ENCODE results near the gene RSRC2. TPM values are rescaled to one million over a fixed set of nuclear protein-coding genes. Genes with fewer than 3 reads are reported as not detected.

RSRC2 gene
- total RNA-seq, 1 experiment from 2014 or later = 64.9 TPM

DNA sequence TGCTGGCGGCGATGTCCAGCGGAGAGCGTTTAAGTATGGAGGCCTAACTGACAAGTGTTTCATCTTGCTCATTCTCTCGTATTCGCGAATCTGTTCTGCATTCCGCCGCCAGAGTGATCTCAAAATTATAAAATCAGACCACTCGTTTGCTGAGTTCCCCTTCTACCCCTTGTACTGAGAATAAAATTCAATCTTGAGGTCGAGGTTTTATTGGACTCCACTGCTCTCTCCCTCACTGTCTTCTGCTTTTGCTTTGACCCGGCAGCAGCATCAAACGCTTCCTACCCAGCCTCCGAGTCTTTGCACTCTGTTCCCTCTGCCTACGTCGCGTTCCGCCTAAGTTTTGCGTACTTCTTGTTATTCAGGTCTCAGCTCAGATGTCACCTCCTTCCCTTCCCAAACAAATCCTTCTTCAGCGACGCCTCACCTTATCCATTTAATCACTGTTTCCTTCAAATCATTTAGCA is 775 bp upstream of the RSRC2 start:
- Histone ChIP-seq H3K56ac (ENCODE audit: insufficient read length, low read depth, low read length) (peak overlapping the region; percentile 91), H3K23me2 (ENCODE audit: insufficient read length, low read depth, low read length, poor library complexity, severe bottlenecking) (peaks cover 4% of the 10 kb centered on the region), H2AK5ac (ENCODE audit: insufficient read length, low read length) (no peak overlapping the region), H3K27ac (ENCODE audit: insufficient read length, low read depth, low read length) (peak overlapping the region; percentile 93), H3K4ac (ENCODE audit: low read depth, low read length) (no peak overlapping the region; the same call in 1 of the 2 replicates), H3K18ac (ENCODE audit: insufficient read length, low read depth, low read length) (peak overlapping the region; percentile 90), H3K4me2 (ENCODE audit: insufficient read depth, insufficient read length, low read length) (peak overlapping the region; percentile 95), H3K27me3 (ENCODE audit: insufficient read depth, low read length) (no peaks in the 10 kb centered on the region), H3T11ph (ENCODE audit: low read length) (no peak overlapping the region), H2BK15ac (ENCODE audit: low read depth, low read length) (no peak overlapping the region; the same call in 1 of the 2 replicates), H3K9ac (ENCODE audit: extremely low read depth, insufficient read length, low read length) (peak overlapping the region; percentile 100), H2BK120ac (ENCODE audit: low read depth, low read length, poor library complexity, severe bottlenecking) (no peak overlapping the region), H2BK12ac (ENCODE audit: insufficient read length, low read depth, low read length) (no peak overlapping the region), H2BK20ac (ENCODE audit: low read depth, low read length, poor library complexity, severe bottlenecking) (no peak overlapping the region), H4K20me1 (ENCODE audit: control insufficient read depth, insufficient read depth, insufficient read length) (no peaks in the 10 kb centered on the region), H2BK5ac (ENCODE audit: insufficient read length, low read length) (peak overlapping the region; percentile 89), H3K14ac (ENCODE audit: insufficient read depth, low read length) (peak overlapping the region; percentile 99), H3K23ac (ENCODE audit: insufficient read length, low read depth, low read length) (no peak overlapping the region), H3K9me3 (ENCODE audit: control insufficient read depth, low read depth, low read length) (no peaks in the 10 kb centered on the region), H4K8ac (replicated peaks; ENCODE audit: insufficient read length, low read depth, low read length) (no peak overlapping the region), H3K79me2 (ENCODE audit: insufficient read depth, low read length) (peaks cover 42% of the 10 kb centered on the region), H3K4me1 (ENCODE audit: insufficient read depth, low read length) (no peaks in the 10 kb centered on the region), H4K91ac (ENCODE audit: insufficient read length, low read depth, low read length) (no peak overlapping the region), H2AFZ (ENCODE audit: low read length) (no peak overlapping the region), H4K5ac (ENCODE audit: insufficient read length, low read depth, low read length) (peak overlapping the region; percentile 79), H3K79me1 (ENCODE audit: insufficient read depth, low read depth, low read length, poor library complexity, severe bottlenecking) (peaks cover 2% of the 10 kb centered on the region)
- H3K27ac Mint-ChIP-seq = no peak overlapping the region
- no CpG with 5 or more reads among the region's 21 CpGs for WGBS (ENCODE audit: extremely low coverage, insufficient read length, low lambda C conversion rate)
- no peaks in the 10 kb centered on the region for H3K27me3 Mint-ChIP-seq (ENCODE audit: low read depth)
- peaks cover 22 to 42% (median 41%) of the 10 kb centered on the region in 3 experiments for H3K36me3 Mint-ChIP-seq (ENCODE audit: insufficient read depth in 1 of 3, low read depth in 3 of 3)
- H3K9me3 Mint-ChIP-seq = no peaks in the 10 kb centered on the region
- no peak overlapping the region for H3K4me3 Mint-ChIP-seq
- DNase-seq = peak; percentile 35
- H3K4me1 Mint-ChIP-seq = peaks cover 20 to 22% of the 10 kb centered on the region in 2 experiments
- TF ChIP-seq, protein P1, sequence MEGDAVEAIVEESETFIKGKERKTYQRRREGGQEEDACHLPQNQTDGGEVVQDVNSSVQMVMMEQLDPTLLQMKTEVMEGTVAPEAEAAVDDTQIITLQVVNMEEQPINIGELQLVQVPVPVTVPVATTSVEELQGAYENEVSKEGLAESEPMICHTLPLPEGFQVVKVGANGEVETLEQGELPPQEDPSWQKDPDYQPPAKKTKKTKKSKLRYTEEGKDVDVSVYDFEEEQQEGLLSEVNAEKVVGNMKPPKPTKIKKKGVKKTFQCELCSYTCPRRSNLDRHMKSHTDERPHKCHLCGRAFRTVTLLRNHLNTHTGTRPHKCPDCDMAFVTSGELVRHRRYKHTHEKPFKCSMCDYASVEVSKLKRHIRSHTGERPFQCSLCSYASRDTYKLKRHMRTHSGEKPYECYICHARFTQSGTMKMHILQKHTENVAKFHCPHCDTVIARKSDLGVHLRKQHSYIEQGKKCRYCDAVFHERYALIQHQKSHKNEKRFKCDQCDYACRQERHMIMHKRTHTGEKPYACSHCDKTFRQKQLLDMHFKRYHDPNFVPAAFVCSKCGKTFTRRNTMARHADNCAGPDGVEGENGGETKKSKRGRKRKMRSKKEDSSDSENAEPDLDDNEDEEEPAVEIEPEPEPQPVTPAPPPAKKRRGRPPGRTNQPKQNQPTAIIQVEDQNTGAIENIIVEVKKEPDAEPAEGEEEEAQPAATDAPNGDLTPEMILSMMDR (conservative IDR thresholded peaks at IDR 0.05) = no peak
